ENCODE data around the gene ANGEL1.

The ANGEL1 gene

GRCh38 chr14:76742185-76742584 lies 70.5 kb downstream of the ANGEL1 start:
- Histone ChIP-seq H3K27ac (ENCODE audit: low read depth, low read length) (no peak overlapping the region), H4K12ac (ENCODE audit: low read depth, low read length) (no peak overlapping the region), H3K79me1 (ENCODE audit: low read length) (no peaks in the 10 kb centered on the region), H4K91ac (ENCODE audit: low read depth, low read length) (no peak overlapping the region), H3K36me3 (ENCODE audit: control insufficient read depth in 1 of 2, insufficient read depth in 2 of 2, low read length in 2 of 2) (no peaks in the 10 kb centered on the region), H2BK120ac (ENCODE audit: insufficient read depth, low read length, poor library complexity) (no peak overlapping the region), H4K8ac (ENCODE audit: low read depth, low read length) (no peak overlapping the region), H3K27me3 (ENCODE audit: insufficient read depth, low read length) (no peaks in the 10 kb centered on the region), H2BK5ac (ENCODE audit: low read depth, low read length, poor library complexity) (no peak overlapping the region), H3K9ac (ENCODE audit: low read length) (no peak overlapping the region), H3K9me3 (ENCODE audit: insufficient read depth, low read depth, low read length) (peaks cover 4% of the 10 kb centered on the region), H3K23ac (ENCODE audit: low read length) (no peak overlapping the region), H3K4me3 (ENCODE audit: low read depth, low read length) (no peak overlapping the region), H2AFZ (ENCODE audit: insufficient read depth, low read length, poor library complexity) (no peak overlapping the region), H3K18ac (ENCODE audit: low read length) (no peak overlapping the region), H3K4ac (ENCODE audit: low read depth, low read length) (no peak overlapping the region), H3K14ac (ENCODE audit: low read length) (no peak overlapping the region), H3K4me2 (ENCODE audit: low read length) (no peak overlapping the region), H2BK12ac (ENCODE audit: low read length) (no peak overlapping the region), H2AK5ac (ENCODE audit: low read length) (no peak overlapping the region), H3K4me1 (ENCODE audit: control insufficient read depth in 1 of 2, insufficient read depth in 2 of 2, low read length in 2 of 2) (no peaks in the 10 kb centered on the region), H3K79me2 (ENCODE audit: control insufficient read depth, insufficient read depth, low read length, poor library complexity) (no peaks in the 10 kb centered on the region)
- no CpG with 5 or more reads among the region's 6 CpGs for whole genome bisulfite sequencing (ENCODE audit: extremely low coverage, insufficient coverage, insufficient read length)
- DNase-seq: no peak

- Histone ChIP-seq H2BK12ac (ENCODE audit: low read length) (no peak overlapping the region), H2BK120ac (ENCODE audit: insufficient read depth, low read length, poor library complexity) (no peak overlapping the region), H3K27ac (ENCODE audit: low read depth, low read length) (no peak overlapping the region), H2AFZ (ENCODE audit: insufficient read depth, low read length, poor library complexity) (no peak overlapping the region), H3K18ac (ENCODE audit: low read length) (no peak overlapping the region), H3K9me3 (ENCODE audit: insufficient read depth, low read depth, low read length) (peaks cover 4% of the 10 kb centered on the region), H3K4me3 (ENCODE audit: low read depth, low read length) (no peak overlapping the region), H3K14ac (ENCODE audit: low read length) (no peak overlapping the region), H4K12ac (ENCODE audit: low read depth, low read length) (no peak overlapping the region), H4K8ac (ENCODE audit: low read depth, low read length) (no peak overlapping the region), H2AK5ac (ENCODE audit: low read length) (no peak overlapping the region), H4K91ac (ENCODE audit: low read depth, low read length) (no peak overlapping the region), H2BK5ac (ENCODE audit: low read depth, low read length, poor library complexity) (no peak overlapping the region), H3K79me2 (ENCODE audit: control insufficient read depth, insufficient read depth, low read length, poor library complexity) (no peaks in the 10 kb centered on the region), H3K36me3 (ENCODE audit: control insufficient read depth in 1 of 2, insufficient read depth in 2 of 2, low read length in 2 of 2) (no peaks in the 10 kb centered on the region), H3K4me2 (ENCODE audit: low read length) (no peak overlapping the region), H3K9ac (ENCODE audit: low read length) (no peak overlapping the region), H3K23ac (ENCODE audit: low read length) (no peak overlapping the region), H3K4ac (ENCODE audit: low read depth, low read length) (no peak overlapping the region), H3K4me1 (ENCODE audit: control insufficient read depth in 1 of 2, insufficient read depth in 2 of 2, low read length in 2 of 2) (no peaks in the 10 kb centered on the region), H3K27me3 (ENCODE audit: insufficient read depth, low read length) (no peaks in the 10 kb centered on the region), H3K79me1 (ENCODE audit: low read length) (no peaks in the 10 kb centered on the region)
- no peak for DNase-seq
- WGBS (ENCODE audit: extremely low coverage, insufficient coverage, insufficient read length): no CpG with 5 or more reads among the region's 1 CpG
Measured at GRCh38 chr14:76741074-76741473, 71.6 kb downstream of the ANGEL1 start.

All from trophoblast cell (in vitro differentiated cells and primary cell).